Stimulated activated naive CD8-positive, alpha-beta T cell treated with anti-CD3 and anti-CD28 coated beads, Interleukin-15, Interleukin-2, amounts not matched to agents 100 U/mL and 50 U/mL, for 24 hours (primary cell): ENCODE results near the gene CDK8.

Source experiments
- ATAC-seq: fragments of 150-1000 bp; cut with Tn5 transposase; one replicate; pipeline ENCODE4 v1.10.0; 2021
- DNase-seq: peaks from one replicate; pipeline ENCODE4 v3.0.0; 2021

Gene CDK8

GRCh38 chr13:26382835-26383234 is 128.9 kb downstream of the CDK8 start:
- ATAC-seq (no peak), DNase-seq (no peak)

GRCh38 chr13:26384587-26384986 is 130.7 kb downstream of the CDK8 start:
- no peak for DNase-seq
- no peak for ATAC-seq

GRCh38 chr13:26386026-26386425 is 132.1 kb downstream of the CDK8 start:
- DNase-seq (no peak), ATAC-seq (no peak)

GRCh38 chr13:26390203-26390602 is 136.3 kb downstream of the CDK8 start:
- ATAC-seq (no peak), DNase-seq (no peak)

GRCh38 chr13:26400545-26400944 is 146.6 kb downstream of the CDK8 start:
- ATAC-seq: no peak

GRCh38 chr13:26401069-26401468 is 147.1 kb downstream of the CDK8 start:
- ATAC-seq (no peak), DNase-seq (no peak)

More at GRCh38 chr13:26400545-26400944, 146.6 kb downstream of the CDK8 start:
- no peak for DNase-seq

GRCh38 chr13:26401578-26402021 is 147.7 kb downstream of the CDK8 start:
- DNase-seq (no peak), ATAC-seq (no peak)

- DNase-seq: no peak
These were observed 152.9 kb downstream of the CDK8 start for GRCh38 chr13:26406791-26407190.

GRCh38 chr13:26411206-26411605 is 157.3 kb downstream of the CDK8 start:
- no peak for ATAC-seq
- no peak for DNase-seq

More at GRCh38 chr13:26406791-26407190, 152.9 kb downstream of the CDK8 start:
- no peak for ATAC-seq

GRCh38 chr13:26412263-26412662 is 158.3 kb downstream of the CDK8 start:
- ATAC-seq (no peak), DNase-seq (no peak)

GRCh38 chr13:26412936-26413716 is 159.2 kb downstream of the CDK8 start:
- DNase-seq: no peak
- ATAC-seq: no peak

GRCh38 chr13:26420282-26420960 is 166.5 kb downstream of the CDK8 start:
- DNase-seq: no peak
- ATAC-seq: no peak

GRCh38 chr13:26422036-26422435 is 168.1 kb downstream of the CDK8 start:
- no peak for ATAC-seq

GRCh38 chr13:26423629-26424028 is 169.7 kb downstream of the CDK8 start:
- ATAC-seq (no peak), DNase-seq (no peak)

More at GRCh38 chr13:26422036-26422435, 168.1 kb downstream of the CDK8 start:
- DNase-seq: no peak

- no peak for ATAC-seq
These were observed 170.3 kb downstream of the CDK8 start for GRCh38 chr13:26424181-26424580.

GRCh38 chr13:26425443-26426358 is 171.8 kb downstream of the CDK8 start:
- ATAC-seq (no peak), DNase-seq (no peak)

More at GRCh38 chr13:26424181-26424580, 170.3 kb downstream of the CDK8 start:
- DNase-seq: no peak

- no peak for ATAC-seq
- no peak for DNase-seq
These were observed 179.8 kb downstream of the CDK8 start for GRCh38 chr13:26433776-26434175.

GRCh38 chr13:26435171-26435570 is 181.2 kb downstream of the CDK8 start:
- ATAC-seq (no peak), DNase-seq (no peak)

GRCh38 chr13:26435646-26436045 is 181.7 kb downstream of the CDK8 start:
- DNase-seq (no peak), ATAC-seq (no peak)

- DNase-seq: no peak
- ATAC-seq: no peak
These were observed 183.0 kb downstream of the CDK8 start for GRCh38 chr13:26436914-26437313.

GRCh38 chr13:26440111-26440510 is 186.2 kb downstream of the CDK8 start:
- DNase-seq (no peak), ATAC-seq (no peak)

- DNase-seq (no peak), ATAC-seq (no peak)
These were observed 187.5 kb downstream of the CDK8 start for GRCh38 chr13:26441476-26441875.
